Kidney epithelial cell (primary cell): ENCODE measurements around the gene SURF2. TPM values are rescaled to one million over a fixed set of nuclear protein-coding genes. Genes with fewer than 3 reads are reported as not detected.

ENCODE experiments used
- DNase-seq: peaks from one replicate; pipeline ENCODE4 v3.0.0-alpha.2; 2010; ENCODE audit warnings: low read depth
- H3K27me3 ChIP-seq: 2 replicates; pipeline ENCODE4 v1.6.0; 2011; ENCODE audit warnings: low read length; ENCODE audit not compliant: control insufficient read depth, insufficient read depth
- H3K36me3 ChIP-seq: 2 replicates; pipeline ENCODE4 v1.5.1; 2011; ENCODE audit warnings: low read length; ENCODE audit not compliant: control insufficient read depth, insufficient read depth
- H3K4me3 ChIP-seq: 2 replicates; pipeline ENCODE4 v1.5.1; 2011; ENCODE audit warnings: low read depth, mild to moderate bottlenecking, control low read depth, low read length
- total RNA-seq: library from RNA; depleted of rRNA; stranded (reverse); fragments of >200 nt; gene quantifications from 2 replicates; pipeline ENCODE4 v1.2.3, GENCODE V29; 2015
- TF ChIP-seq, protein P1 (sequence below): IDR thresholded peaks from 2 replicates; pipeline ENCODE4 v1.5.1; 2011; ENCODE audit warnings: mild to moderate bottlenecking, moderate library complexity, low read length, control low read depth, inconsistent platforms; ENCODE audit not compliant: insufficient read depth, poor library complexity, severe bottlenecking

Gene SURF2
- total RNA-seq, 1 donor from 2014 or later, result 38.7 TPM

GRCh38 chr9:133361507-133362092 is 5.2 kb downstream of the SURF2 start:
- no peaks in the 10 kb centered on the region for H3K36me3 ChIP-seq
- DNase-seq, result no peak
- H3K27me3 ChIP-seq, result no peaks in the 10 kb centered on the region
- no peak overlapping the region for H3K4me3 ChIP-seq
- TF ChIP-seq, protein P1, sequence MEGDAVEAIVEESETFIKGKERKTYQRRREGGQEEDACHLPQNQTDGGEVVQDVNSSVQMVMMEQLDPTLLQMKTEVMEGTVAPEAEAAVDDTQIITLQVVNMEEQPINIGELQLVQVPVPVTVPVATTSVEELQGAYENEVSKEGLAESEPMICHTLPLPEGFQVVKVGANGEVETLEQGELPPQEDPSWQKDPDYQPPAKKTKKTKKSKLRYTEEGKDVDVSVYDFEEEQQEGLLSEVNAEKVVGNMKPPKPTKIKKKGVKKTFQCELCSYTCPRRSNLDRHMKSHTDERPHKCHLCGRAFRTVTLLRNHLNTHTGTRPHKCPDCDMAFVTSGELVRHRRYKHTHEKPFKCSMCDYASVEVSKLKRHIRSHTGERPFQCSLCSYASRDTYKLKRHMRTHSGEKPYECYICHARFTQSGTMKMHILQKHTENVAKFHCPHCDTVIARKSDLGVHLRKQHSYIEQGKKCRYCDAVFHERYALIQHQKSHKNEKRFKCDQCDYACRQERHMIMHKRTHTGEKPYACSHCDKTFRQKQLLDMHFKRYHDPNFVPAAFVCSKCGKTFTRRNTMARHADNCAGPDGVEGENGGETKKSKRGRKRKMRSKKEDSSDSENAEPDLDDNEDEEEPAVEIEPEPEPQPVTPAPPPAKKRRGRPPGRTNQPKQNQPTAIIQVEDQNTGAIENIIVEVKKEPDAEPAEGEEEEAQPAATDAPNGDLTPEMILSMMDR, result no peak

GRCh38 chr9:133362359-133363044 is 6.2 kb downstream of the SURF2 start:
- H3K36me3 ChIP-seq, result no peaks in the 10 kb centered on the region
- DNase-seq, result no peak
- TF ChIP-seq, protein P1, result no peak
- no peaks in the 10 kb centered on the region for H3K27me3 ChIP-seq
- H3K4me3 ChIP-seq, result no peak overlapping the region

GRCh38 chr9:133366435-133366834 is 10.1 kb downstream of the SURF2 start:
- TF ChIP-seq, protein P1, result no peak
- Histone ChIP-seq H3K4me3 (no peak overlapping the region), H3K27me3 (no peaks in the 10 kb centered on the region), H3K36me3 (peaks cover 2% of the 10 kb centered on the region)
- no peak for DNase-seq

- TF ChIP-seq, protein P1, result no peak
- Histone ChIP-seq H3K27me3 (no peaks in the 10 kb centered on the region), H3K36me3 (peaks cover 2% of the 10 kb centered on the region), H3K4me3 (no peak overlapping the region)
- DNase-seq, result no peak
Observed at GRCh38 chr9:133367221-133367620, 10.9 kb downstream of the SURF2 start.

DNA sequence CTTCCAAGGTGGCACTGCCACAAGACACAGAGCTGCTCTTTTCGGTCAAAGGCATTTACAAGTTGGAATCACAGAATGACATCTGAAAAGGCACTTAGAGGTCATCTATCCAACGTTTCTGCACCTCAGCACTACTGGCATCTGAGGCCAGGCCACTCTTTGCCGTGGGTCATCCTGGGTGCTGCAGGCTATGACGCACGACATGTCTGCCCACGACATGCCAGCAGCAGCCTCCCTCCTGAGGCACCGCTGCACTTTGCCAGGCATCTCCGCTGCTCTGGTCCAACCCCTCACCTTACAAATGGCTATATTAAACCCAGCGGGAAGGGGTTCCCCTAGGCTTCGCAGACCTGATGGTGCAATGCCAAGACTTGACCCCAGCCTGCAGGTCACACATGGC is 11.4 kb downstream of the SURF2 start:
- Histone ChIP-seq H3K27me3 (no peaks in the 10 kb centered on the region), H3K36me3 (peaks cover 2% of the 10 kb centered on the region), H3K4me3 (no peak overlapping the region)
- TF ChIP-seq, protein P1, result no peak
- no peak for DNase-seq
